CD4-positive, alpha-beta T cell treated with Interleukin-6 at 100 ng/mL for 8 hours (primary cell): ENCODE data around the gene NFE2L3.
"Not testable (repeated sequence)": the region's sequence is repeated elsewhere in the genome, so short reads cannot be mapped to it uniquely, and the experiment has no call there.

Experiments
- DNase-seq: peaks from one replicate; pipeline ENCODE4 v3.0.0-alpha.2; 2020; ENCODE audit warnings: mixed read lengths, low spot score

Gene NFE2L3

DNA sequence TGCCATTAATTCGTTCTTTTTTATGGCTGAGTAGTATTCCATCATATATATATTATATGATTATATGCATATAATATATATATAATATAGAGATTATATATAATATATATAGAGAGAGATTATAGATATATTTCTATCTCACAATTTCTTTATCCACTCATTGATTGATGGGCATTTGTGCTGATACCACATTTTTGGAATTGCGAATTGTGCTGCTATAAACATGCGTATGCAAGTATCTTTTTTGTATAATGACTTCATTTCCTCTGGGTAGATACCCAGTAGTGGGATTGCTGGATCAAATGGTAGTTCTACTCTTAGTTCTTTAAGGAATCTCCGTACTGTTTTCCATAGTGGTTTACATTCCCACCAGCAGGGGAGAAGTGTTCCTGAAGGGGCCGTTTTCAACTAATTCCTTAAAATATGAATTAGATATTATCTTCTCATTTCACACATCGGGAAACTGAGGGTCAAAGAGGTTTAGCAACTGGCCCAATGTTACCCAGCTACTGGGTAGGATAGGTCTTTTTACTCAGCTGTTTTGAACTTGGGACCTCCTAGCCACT is 16.5 kb downstream of the NFE2L3 start:
- no peak for DNase-seq

DNA sequence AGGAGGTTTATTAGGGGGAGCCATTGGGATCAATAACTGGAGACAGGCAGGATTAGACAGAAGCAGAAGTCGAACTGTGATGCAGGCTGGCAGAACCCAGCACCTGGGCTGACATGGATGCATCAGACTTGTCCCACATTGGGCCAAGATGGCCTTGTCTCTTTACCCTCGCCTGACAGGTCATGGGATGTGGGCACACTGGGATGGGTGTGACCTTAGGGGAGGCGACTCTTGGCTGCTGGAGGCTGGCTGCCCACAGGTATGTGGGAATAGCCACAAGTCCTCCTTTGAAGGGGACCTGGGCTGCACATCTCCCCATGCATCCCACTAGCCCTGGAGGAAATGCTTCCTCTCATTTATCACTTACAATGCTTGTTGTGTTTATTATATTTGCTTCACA is 17.3 kb downstream of the NFE2L3 start:
- no peak for DNase-seq

DNA sequence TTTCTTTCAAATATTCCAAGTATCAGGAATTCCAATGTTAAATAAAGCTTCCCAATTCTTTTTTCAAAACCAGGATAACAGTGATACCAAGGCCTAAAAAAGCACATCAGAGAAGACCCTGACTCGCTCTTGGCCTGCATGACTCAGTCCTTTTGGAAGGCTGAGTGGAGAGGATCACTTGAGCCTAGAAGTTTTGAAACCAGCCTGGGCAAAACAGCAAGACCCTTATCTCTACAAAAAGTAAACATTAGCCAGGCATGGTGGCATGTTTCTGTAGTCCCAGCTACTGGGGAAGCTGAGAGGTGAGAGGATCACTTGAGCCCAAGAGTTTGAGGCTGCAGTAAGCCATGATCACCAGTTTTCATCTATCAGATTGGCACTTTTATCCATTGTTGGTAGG is 18.7 kb downstream of the NFE2L3 start:
- no peak for DNase-seq

DNA sequence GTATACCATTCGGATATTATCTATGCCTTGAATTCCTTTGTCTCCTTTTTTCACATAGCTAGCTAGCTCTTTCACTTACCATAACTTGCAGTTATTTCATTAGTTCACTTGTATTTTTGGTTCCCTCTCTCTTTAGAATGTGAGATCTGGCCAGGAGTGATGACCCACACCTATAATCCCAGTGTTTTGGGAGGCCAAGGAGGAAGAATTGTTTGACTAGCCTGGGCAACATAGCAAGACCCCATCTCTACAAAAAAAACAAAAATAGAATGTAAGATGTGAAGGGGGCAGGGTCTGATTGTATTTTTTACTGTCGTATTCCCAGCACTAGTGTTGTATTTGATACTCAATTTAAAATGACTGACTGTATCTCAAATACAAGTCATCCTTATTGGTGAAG is 19.6 kb downstream of the NFE2L3 start:
- DNase-seq = no peak

DNA sequence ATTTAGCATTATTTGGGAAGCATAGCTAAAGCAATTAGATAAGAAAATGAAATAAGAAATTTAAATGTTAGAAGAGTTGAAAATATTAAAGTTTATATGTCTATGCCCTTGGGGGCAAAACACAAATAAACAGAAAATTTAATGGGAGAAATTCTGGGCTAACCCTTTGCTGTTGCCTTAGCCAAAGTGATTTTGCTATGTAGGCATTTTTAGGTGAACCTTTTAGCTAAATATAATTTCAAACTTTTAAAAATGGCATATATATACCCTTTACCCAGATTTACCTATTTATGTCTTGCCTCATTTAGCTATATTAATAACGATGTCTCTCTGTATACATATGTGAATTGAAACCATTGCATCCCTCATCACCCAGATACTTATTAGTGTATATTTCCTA is 20.1 kb downstream of the NFE2L3 start:
- no peak for DNase-seq

DNA sequence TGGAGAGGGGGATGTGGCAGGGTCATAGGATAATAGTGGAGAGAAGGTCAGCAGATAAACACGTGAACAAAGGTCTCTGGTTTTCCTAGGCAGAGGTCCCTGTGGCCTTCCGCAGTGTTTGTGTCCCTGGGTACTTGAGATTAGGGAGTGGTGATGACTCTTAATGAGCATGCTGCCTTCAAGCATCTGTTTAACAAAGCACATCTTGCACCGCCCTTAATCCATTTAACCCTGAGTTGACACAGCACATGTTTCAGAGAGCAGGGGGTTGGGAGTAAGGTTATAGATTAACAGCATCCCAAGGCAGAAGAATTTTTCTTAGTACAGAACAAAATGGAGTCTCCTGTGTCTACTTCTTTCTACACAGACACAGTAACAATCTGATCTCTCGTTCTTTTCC is 23.9 kb downstream of the NFE2L3 start:
- DNase-seq = not testable (repeated sequence)

DNA sequence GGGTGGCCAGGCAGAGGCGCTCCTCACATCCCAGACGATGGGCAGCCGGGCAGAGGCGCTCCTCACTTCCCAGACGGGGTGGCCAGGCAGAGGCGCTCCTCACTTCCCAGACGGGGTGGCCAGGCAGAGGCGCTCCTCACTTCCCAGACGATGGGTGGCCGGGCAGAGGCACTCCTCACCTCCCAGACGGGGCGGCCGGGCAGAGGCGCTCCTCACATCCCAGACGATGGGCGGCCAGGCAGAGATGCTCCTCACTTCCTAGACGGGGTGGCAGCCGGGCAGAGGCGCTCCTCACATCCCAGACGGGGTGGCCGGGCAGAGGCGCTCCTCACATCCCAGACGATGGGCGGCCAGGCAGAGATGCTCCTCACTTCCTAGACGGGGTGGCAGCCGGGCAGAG is 24.7 kb downstream of the NFE2L3 start:
- not testable (repeated sequence) for DNase-seq

DNA sequence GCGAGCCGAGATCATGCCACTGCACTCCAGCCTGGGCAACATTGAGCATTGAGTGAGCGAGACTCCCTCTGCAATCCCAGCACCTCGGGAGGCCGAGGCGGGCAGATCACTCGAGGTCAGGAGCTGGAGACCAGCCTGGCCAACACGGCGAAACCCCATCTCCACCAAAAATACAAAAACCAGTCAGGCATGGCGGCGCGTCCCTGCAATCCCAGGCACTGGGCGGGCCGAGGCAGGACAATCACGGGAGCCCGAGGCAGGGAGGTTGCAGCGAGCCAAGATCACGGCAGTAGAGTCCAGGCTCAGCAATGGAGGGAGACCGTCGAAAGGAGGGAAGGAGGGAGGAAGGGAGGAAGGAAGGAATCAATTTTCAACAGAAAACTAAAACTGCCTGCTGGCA is 25.3 kb downstream of the NFE2L3 start:
- not testable (repeated sequence) for DNase-seq

DNA sequence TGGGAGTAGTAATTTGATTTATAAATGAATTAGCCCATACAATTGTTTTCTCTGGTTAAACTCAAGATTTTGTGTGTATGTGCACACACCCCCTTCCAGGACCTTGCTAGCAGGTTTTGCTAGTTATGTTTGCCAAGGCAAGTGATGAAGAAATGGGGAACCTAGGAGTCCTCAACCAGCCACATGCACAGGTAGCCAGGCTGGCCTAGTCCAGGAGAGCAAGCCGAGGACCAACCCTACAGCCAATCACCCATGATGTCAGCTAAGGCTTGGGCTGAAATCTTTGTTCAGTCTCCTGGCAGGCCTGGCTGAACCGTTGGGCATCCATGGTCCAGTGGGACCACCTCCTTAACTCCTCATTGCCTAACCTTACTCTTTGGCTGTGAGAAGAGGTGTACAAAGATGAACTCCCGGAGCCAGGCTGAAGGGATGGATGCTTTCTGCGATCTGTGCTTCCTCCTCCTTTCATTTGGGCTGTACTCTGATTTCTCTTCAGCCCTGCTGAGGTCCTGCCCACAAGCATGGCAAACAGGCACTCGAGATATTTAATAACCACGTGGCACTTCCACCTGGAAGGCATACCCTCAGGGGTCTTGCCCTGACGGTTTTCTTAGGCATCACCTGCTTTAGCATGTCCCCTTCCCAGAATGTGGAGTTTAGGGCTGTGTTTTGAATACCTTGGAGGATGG is 26.4 kb downstream of the NFE2L3 start:
- DNase-seq = no peak

DNA sequence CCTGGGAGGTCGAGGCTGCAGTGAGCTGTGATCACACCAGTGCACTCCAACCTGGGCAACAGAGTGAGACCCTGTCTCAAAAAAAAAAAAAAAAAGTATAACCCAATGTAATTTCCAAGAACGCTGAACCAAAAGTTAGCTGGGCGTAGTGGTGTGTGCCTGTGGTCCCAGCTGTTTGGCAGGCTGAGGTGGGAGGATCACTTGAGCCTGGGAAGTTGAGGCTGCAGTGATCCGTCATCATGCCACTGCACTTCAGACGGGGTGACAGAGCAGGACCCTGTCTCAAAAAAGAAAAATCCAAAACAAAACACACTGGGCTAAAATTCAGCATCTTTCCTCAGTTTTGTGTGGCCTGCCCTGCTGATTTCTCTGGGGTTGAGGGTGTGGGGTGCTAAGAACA is 27.4 kb downstream of the NFE2L3 start:
- no peak for DNase-seq

DNA sequence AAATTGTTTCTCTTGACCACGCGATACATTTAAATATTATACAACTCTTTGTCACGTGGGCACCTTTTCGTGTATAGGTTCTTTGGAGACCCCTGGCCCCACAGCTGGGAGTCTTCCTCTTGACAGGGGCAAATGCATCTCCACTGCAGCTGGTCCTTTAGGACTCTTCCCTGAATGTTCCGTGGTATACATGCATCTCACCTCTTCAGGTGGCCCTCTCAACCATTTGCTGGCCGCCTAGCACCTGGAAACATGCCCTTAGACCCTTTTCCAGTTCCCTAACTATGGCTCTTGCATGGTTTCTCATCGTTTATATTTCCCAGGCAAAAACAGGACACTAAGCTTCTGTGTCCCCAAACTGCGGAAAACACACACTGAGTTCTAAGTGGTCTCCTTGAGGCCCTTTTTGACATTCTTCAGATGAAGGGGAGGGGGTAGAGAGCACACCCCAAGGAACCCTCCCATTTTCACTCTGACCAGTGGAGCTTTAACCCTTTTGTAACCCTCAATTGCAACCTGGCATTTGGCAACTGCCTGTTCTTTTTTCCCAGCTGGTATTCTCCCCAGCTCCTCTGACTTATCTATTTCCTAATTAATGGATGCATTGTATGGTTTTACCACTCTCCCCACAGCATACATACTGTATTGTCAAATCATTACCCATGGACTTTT is 28.0 kb downstream of the NFE2L3 start:
- no peak for DNase-seq

DNA sequence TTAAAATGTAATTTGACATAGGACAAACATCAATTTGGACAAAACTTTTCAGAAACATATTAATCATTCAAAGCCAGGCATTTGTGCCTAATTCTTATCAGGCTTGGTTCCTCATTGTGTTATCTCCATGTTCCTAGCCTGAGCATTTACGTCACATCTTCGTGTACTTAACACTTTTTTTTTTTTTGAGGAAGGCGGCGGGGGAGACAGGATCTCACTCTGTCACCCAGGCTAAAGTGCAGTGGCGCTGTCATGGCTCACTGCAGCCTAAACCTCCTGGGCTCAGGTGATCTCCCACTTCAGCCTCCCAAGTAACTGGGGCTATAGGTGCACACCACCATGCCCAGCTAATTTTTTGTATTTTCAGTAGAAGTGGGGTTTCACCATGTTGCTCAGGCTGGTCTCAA is 28.8 kb downstream of the NFE2L3 start:
- DNase-seq = no peak

DNA sequence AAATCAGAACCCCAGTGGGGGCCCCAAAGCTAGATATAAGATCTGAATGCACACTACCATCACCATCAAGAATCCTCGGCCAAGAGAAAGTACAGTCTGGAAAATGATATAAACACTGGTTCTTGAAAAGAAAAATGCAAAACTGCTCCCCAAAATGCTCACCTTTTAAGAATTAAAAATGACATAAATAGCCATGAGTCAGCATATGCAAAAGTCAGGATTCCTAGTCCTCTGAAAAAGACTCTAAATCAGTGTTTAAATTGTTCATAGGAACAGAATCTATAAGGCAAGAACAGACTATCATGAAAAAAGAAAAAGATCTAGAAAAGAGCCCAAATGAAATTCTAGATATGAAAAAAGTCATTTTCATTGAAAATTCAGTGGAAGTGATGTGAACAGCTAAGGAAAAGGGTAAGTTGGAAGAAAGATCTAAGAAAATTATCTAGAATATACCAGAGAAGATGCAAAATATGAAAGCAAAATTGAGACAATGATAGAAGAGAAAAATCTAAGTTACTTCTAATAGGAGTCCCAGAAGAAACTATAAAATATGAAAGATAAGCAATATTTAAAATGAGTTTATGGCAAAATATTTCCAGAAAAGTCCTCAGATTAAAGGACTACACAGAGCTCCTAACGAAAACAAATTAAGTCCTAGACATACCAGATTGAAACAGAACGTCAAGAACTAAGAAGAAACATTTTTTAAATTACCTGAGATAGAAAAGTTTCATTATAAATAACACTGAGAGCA is 29.7 kb downstream of the NFE2L3 start:
- DNase-seq = no peak

DNA sequence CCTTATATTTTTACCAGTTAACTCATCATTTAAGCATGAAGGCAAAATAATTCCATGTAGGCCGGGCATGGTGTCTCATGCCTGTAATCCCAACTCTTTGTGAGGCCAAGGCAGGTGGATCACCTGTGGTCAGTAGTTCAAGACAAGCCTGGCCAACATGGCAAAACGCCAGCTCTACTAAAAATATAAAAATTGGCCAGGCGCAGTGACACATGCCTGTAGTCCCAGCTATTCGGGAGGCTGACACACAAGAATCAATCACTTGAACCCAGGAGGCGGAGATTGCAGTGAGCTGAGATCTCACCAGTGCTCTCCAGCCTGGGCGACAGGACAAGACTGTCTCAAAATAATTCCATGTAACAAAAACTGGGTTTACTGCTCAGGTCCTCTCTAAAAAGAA is 30.3 kb downstream of the NFE2L3 start:
- DNase-seq = no peak

DNA sequence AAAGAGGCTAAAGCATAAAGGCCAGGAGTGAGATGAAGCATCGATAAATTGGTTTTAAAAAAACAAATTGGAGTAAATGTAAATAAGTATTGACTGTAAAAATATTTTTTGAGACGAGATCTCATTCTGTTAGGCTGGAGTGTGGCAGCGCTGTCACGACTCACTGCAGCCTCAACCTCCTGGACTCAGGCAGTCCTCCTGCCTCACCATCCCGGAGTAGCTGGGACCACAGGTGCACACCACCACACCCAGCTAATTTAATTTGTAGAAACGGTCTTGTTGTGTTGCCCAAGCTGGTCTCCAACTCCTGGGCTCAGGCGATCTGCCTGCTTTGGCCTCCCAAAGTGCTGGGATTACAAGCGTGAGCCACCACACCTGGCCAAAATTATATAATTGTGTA is 30.7 kb downstream of the NFE2L3 start:
- no peak for DNase-seq

DNA sequence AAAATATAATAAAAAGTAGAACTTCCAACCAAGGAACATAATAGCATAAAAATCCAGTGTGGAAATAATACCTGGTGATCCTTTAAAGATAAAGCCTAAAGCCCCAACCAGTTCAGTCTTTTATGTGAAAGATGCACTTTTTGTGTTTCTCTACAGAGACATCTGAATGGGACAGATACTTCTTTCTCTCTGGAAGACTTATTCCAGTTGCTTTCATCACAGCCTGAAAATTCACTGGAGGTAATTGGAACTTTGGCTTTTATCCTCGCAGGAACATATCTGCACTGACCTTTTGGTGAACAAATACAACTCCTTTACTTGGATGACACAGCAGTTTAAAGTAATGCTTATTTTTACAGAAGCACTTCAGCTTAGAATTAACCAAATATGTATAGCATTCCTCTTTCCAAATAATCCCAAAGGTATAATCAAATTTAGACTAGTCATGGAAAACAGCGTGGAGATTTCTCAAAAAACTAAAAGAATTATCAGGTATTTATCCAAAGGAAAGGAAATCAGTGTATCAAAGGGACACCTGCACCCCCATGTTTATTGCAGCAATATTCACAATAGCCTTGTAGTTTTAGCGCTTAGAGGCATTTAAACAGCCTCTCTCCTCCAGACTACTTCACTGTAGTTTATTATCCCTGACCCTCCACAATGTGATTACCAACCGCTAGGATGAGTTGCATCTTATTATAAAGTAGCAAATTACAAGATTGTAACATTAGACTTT is 31.7 kb downstream of the NFE2L3 start:
- no peak for DNase-seq

DNA sequence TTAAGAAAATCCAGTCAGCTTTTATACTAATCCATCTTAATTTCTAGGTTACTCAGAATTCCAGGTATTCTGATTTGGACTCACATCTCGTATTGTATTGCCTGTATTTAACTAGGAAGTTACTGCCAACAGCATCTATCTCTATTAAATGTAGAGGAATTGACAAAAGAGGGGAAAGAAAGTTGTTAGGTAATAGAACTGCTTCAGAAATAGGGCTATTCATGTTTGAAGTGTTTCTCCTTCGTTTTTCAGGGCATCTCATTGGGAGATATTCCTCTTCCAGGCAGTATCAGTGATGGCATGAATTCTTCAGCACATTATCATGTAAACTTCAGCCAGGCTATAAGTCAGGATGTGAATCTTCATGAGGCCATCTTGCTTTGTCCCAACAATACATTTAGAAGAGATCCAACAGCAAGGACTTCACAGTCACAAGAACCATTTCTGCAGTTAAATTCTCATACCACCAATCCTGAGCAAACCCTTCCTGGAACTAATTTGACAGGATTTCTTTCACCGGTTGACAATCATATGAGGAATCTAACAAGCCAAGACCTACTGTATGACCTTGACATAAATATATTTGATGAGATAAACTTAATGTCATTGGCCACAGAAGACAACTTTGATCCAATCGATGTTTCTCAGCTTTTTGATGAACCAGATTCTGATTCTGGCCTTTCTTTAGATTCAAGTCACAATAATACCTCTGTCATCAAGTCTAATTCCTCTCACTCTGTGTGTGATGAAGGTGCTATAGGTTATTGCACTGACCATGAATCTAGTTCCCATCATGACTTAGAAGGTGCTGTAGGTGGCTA is 32.5 kb downstream of the NFE2L3 start:
- DNase-seq = not testable (repeated sequence)

DNA sequence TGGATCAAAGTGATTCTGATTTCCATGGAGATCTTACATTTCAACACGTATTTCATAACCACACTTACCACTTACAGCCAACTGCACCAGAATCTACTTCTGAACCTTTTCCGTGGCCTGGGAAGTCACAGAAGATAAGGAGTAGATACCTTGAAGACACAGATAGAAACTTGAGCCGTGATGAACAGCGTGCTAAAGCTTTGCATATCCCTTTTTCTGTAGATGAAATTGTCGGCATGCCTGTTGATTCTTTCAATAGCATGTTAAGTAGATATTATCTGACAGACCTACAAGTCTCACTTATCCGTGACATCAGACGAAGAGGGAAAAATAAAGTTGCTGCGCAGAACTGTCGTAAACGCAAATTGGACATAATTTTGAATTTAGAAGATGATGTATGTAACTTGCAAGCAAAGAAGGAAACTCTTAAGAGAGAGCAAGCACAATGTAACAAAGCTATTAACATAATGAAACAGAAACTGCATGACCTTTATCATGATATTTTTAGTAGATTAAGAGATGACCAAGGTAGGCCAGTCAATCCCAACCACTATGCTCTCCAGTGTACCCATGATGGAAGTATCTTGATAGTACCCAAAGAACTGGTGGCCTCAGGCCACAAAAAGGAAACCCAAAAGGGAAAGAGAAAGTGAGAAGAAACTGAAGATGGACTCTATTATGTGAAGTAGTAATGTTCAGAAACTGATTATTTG is 33.3 kb downstream of the NFE2L3 start:
- DNase-seq = no peak

DNA sequence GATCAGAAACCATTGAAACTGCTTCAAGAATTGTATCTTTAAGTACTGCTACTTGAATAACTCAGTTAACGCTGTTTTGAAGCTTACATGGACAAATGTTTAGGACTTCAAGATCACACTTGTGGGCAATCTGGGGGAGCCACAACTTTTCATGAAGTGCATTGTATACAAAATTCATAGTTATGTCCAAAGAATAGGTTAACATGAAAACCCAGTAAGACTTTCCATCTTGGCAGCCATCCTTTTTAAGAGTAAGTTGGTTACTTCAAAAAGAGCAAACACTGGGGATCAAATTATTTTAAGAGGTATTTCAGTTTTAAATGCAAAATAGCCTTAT is 33.8 kb downstream of the NFE2L3 start:
- DNase-seq = no peak

DNA sequence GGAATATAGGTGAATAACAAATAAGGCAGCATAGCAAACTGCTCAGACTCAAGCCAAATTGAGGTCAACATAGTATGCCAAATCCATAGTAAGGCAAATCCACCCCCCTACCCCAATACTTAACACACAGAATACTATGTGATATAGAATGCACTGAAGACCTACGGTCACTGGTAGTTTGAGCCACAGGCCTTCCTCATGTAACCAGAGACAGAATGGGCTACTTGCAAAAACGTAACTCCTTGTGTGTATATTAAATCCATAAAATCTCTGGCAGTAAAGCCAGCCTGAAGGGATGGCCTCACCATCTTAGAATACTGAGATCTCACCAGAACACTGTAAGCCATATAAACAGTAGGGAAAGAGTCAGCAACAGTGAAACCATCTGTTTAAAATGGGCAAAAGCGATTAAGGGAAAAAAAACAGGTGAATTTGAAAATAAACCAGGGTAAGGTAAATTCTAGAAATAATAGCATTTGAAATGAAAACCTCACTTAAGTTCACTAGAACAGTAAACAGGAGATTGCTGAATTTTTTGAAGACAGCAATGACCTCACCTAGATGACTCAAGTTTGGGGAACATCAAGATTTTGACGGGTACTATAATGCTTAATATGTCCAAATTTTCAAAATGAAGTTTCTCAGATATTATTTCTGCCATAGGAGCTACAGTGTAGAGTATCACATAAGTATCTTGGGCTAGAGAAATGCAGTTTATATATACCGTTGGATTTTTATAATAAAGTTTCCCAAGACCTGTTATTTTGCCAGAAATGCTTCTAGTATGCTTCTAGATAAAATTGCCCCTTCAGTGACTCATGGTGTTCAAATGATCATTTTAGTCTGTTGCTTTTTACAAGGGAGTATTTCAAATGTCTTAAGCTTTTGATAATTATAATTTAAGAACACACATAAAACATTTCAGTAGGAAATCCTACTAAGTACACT is 34.6 kb downstream of the NFE2L3 start:
- no peak for DNase-seq
